WTC11 (cell line): ENCODE data around the gene TNN.

ENCODE experiments used
- ARID4B ChIP-seq: sonication (generic); formaldehyde crosslinking; IDR thresholded peaks from 2 replicates; pipeline ENCODE4 v1.8.0; 2023; ENCODE audit warnings: missing genetic modification reagents, mild to moderate bottlenecking, borderline replicate concordance
- ATF6 ChIP-seq: sonication (generic); formaldehyde crosslinking; IDR thresholded peaks from 2 replicates; pipeline ENCODE4 v1.8.1; 2023; ENCODE audit warnings: mild to moderate bottlenecking, missing genetic modification reagents
- E2F5 ChIP-seq: sonication (generic); formaldehyde crosslinking; IDR thresholded peaks from 2 replicates; pipeline ENCODE4 v1.8.1; 2022; ENCODE audit warnings: mild to moderate bottlenecking, moderate library complexity, missing genetic modification reagents
- FOXK1 ChIP-seq: sonication (generic); formaldehyde crosslinking; IDR thresholded peaks from 2 replicates; pipeline ENCODE4 v1.8.0; 2022; ENCODE audit warnings: mild to moderate bottlenecking, moderate library complexity, missing genetic modification reagents
- NR1H2 ChIP-seq: sonication (generic); formaldehyde crosslinking; IDR thresholded peaks from 2 replicates; pipeline ENCODE4 v1.9.0; 2021; ENCODE audit warnings: mild to moderate bottlenecking, moderate library complexity, missing genetic modification reagents
- SP1 ChIP-seq: sonication (generic); formaldehyde crosslinking; conservative IDR thresholded peaks from 2 replicates; pipeline ENCODE4 v1.8.1; 2022; ENCODE audit warnings: missing genetic modification reagents
- TCF7 ChIP-seq: sonication (generic); formaldehyde crosslinking; IDR thresholded peaks from 2 replicates; pipeline ENCODE4 v1.8.0; 2022; ENCODE audit warnings: mild to moderate bottlenecking, low read depth, missing genetic modification reagents, moderate library complexity
- TP53 ChIP-seq: sonication (generic); formaldehyde crosslinking; IDR thresholded peaks from 2 replicates; pipeline ENCODE4 v1.8.1; 2023; ENCODE audit warnings: mild to moderate bottlenecking, missing genetic modification reagents
- ZNF138 ChIP-seq: sonication (generic); formaldehyde crosslinking; conservative IDR thresholded peaks from 2 replicates; pipeline ENCODE4 v1.8.1; 2022; ENCODE audit warnings: mild to moderate bottlenecking, moderate library complexity, missing genetic modification reagents
- TF ChIP-seq, protein P1 (sequence below): fragments of 200-600 bp; IDR thresholded peaks from 2 replicates; pipeline ENCODE4 v1.8.0; 2022; ENCODE audit warnings: antibody characterized with exemption
- TF ChIP-seq, protein P2 (sequence below): sonication (generic); formaldehyde crosslinking; IDR thresholded peaks from 2 replicates; pipeline ENCODE4 v1.8.1; 2023; ENCODE audit warnings: mild to moderate bottlenecking, missing genetic modification reagents, moderate library complexity

DNA sequence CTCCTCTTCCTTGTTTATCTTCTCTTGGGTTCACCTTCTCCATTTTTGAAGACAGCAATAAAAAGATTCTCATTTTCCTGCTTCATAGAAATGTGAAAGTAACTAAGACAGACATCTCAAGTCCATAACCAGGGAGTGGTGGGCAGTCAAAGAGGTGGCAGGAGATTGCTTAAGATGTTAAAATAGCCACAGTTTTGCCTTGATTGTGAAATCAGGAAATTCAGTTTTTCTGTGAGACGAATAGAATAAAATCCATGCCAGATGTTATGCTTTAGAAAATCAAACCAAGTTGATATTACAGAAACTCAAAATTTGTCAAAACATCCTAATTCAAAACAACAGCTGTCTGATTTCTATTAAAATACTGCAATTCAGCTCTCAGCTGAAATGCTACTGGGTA, 57.2 kb downstream of the TNN start:
- TF ChIP-seq TP53 (CRISPR knock-in tag) (no peak), E2F5 (CRISPR knock-in tag) (no peak), ARID4B (CRISPR knock-in tag) (no peak), ZNF138 (CRISPR knock-in tag) (no peak), ATF6 (no peak), NR1H2 (CRISPR knock-in tag) (no peak), SP1 (CRISPR knock-in tag) (no peak), TCF7 (no peak), FOXK1 (no peak)
- TF ChIP-seq, protein P1, sequence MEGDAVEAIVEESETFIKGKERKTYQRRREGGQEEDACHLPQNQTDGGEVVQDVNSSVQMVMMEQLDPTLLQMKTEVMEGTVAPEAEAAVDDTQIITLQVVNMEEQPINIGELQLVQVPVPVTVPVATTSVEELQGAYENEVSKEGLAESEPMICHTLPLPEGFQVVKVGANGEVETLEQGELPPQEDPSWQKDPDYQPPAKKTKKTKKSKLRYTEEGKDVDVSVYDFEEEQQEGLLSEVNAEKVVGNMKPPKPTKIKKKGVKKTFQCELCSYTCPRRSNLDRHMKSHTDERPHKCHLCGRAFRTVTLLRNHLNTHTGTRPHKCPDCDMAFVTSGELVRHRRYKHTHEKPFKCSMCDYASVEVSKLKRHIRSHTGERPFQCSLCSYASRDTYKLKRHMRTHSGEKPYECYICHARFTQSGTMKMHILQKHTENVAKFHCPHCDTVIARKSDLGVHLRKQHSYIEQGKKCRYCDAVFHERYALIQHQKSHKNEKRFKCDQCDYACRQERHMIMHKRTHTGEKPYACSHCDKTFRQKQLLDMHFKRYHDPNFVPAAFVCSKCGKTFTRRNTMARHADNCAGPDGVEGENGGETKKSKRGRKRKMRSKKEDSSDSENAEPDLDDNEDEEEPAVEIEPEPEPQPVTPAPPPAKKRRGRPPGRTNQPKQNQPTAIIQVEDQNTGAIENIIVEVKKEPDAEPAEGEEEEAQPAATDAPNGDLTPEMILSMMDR = no peak
- TF ChIP-seq, protein P2, sequence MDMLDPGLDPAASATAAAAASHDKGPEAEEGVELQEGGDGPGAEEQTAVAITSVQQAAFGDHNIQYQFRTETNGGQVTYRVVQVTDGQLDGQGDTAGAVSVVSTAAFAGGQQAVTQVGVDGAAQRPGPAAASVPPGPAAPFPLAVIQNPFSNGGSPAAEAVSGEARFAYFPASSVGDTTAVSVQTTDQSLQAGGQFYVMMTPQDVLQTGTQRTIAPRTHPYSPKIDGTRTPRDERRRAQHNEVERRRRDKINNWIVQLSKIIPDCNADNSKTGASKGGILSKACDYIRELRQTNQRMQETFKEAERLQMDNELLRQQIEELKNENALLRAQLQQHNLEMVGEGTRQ (CRISPR knock-in tag) = no peak
